ENCODE results near the gene XRRA1.
"Not testable (repeated sequence)": the region's sequence is repeated elsewhere in the genome, so short reads cannot be mapped to it uniquely, and the experiment has no call there.

Gene XRRA1

DNA sequence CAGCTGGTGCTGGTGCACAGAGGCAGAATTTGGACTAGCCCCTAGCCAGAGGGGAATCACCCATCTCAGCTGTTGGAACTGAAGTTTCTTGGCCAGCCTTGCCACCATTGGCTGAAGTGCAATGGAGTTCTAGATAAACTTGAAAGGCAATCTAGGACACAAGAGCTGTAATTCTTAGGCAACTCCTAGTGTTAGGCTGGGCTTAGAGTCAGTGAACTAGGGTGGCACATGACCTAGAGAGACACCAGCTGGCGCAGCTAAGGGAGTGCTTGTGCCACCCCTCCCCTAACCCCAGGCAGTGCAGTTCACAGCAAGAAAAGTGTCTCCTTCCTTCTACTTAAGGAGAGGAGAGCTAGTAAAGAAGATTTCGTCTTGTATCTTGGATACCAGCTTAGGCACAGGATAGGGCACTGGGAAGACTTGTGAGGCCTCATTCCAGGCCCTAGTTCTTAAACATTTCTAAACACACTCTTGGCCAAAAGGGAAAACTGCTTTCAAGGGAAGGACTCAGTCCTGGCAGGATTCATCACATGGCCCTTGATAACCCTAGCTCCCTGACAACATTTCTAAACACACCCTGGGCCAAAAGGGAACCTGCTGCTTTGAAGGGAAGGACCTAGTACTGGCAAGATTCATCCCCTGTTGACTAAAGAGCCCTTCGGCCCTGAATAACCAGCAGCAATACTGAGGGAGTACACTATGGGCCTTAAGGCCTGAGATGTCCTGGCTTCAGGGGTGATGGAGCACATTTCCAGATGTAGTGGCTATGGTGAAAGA lies 53.4 kb downstream of the XRRA1 start:
- Histone ChIP-seq H3K27me3 (ENCODE audit: control insufficient read depth, insufficient read depth, low read length) (no peaks in the 10 kb centered on the region), H3K9ac (ENCODE audit: low read depth, low read length) (no peak overlapping the region), H3K27ac (ENCODE audit: low read depth, low read length) (no peak overlapping the region), H3K4me3 (ENCODE audit: low read depth, low read length) (no peak overlapping the region), H3K9me3 (ENCODE audit: control insufficient read depth, insufficient read depth, low read length) (peaks cover 13% of the 10 kb centered on the region), H3K36me3 (ENCODE audit: control insufficient read depth, insufficient read depth, low read length) (no peaks in the 10 kb centered on the region), H3K4me1 (ENCODE audit: control insufficient read depth, insufficient read depth, low read length) (no peaks in the 10 kb centered on the region)

DNA sequence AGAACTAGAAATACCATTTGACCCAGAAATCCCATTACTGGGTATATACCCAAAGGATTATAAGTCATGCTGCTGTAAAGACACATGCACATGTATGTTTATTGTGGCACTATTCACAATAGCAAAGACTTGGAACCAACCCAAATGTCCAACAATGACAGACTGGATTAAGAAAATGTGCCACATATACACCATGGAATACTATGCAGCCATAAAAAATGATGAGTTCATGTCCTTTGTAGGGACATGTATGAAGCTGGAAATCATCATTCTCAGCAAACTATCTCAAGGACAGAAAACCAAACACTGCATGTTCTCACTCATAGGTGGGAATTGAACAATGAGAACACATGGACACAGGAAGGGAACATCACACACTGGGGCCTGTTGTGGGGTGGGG lies 55.9 kb downstream of the XRRA1 start:
- not testable (repeated sequence) for H3K36me3 ChIP-seq (ENCODE audit: control insufficient read depth, insufficient read depth, low read length); H3K4me1 ChIP-seq (ENCODE audit: control insufficient read depth, insufficient read depth, low read length); H3K27me3 ChIP-seq (ENCODE audit: control insufficient read depth, insufficient read depth, low read length); H3K27ac ChIP-seq (ENCODE audit: low read depth, low read length); H3K9ac ChIP-seq (ENCODE audit: low read depth, low read length); H3K4me3 ChIP-seq (ENCODE audit: low read depth, low read length); H3K9me3 ChIP-seq (ENCODE audit: control insufficient read depth, insufficient read depth, low read length)

DNA sequence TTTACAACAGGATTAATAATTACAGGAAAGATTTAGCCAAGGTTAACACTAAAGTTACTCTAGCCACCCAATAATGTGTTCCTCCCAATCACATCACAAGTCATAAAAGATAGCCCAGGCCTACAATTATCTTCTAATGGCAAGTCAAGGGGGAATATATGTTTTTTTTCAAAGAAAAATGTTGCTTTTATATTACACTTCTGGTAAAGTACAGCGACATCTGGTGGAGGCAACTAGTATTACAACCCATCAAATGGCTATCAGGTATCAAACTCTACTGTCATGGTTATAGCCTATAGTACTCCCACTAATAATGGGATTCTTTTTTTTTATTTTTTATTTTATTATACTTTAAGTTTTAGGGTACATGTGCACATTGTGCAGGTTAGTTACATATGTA lies 71.8 kb downstream of the XRRA1 start:
- Histone ChIP-seq H3K9ac (ENCODE audit: low read depth, low read length) (no peak overlapping the region), H3K27me3 (ENCODE audit: control insufficient read depth, insufficient read depth, low read length) (no peaks in the 10 kb centered on the region), H3K9me3 (ENCODE audit: control insufficient read depth, insufficient read depth, low read length) (peaks cover 11% of the 10 kb centered on the region), H3K36me3 (ENCODE audit: control insufficient read depth, insufficient read depth, low read length) (peaks cover 14% of the 10 kb centered on the region), H3K4me1 (ENCODE audit: control insufficient read depth, insufficient read depth, low read length) (no peaks in the 10 kb centered on the region), H3K4me3 (ENCODE audit: low read depth, low read length) (no peak overlapping the region), H3K27ac (ENCODE audit: low read depth, low read length) (no peak overlapping the region)

DNA sequence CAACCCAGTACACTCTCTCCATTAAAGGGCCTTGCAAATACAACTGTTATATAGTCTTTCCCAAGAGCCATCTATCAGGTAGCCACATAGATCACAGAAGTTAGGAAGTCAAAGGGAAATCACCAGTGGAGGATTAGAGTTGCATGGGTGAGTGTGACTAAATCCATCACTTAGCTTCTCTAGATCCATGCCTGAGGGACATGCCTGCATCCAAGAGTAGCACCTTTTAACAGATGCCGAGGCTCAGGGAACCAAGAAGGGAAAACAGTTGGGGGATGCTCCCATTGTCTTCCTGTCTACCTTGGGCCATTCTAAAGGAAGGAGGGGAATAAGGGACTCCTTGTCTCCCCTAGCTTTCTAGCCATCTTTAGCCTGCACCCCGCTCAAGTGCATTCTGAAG lies 77.9 kb downstream of the XRRA1 start:
- Histone ChIP-seq H3K9ac (ENCODE audit: low read depth, low read length) (no peak overlapping the region), H3K27ac (ENCODE audit: low read depth, low read length) (no peak overlapping the region), H3K27me3 (ENCODE audit: control insufficient read depth, insufficient read depth, low read length) (no peaks in the 10 kb centered on the region), H3K36me3 (ENCODE audit: control insufficient read depth, insufficient read depth, low read length) (peaks cover 20% of the 10 kb centered on the region), H3K4me1 (ENCODE audit: control insufficient read depth, insufficient read depth, low read length) (no peaks in the 10 kb centered on the region), H3K9me3 (ENCODE audit: control insufficient read depth, insufficient read depth, low read length) (peaks cover 62% of the 10 kb centered on the region), H3K4me3 (ENCODE audit: low read depth, low read length) (no peak overlapping the region)

DNA sequence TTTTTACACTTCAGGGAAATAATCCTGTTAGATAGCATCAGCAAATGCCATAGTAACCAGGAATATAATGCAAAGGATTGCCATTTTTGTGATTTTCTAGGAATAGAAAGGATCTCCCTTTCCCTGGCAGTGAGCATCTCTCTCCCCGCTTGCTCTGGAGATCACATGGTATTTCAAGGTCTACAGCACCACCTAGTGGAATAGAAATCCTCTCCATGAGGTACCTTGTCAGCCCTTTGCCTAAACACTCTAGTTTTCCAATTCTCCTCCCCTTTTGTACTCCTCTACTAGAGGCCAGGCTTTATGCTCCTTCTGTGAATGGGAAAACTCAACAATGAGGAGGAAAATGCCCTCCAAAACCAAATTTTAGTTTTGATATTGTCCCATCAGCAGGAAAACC lies 78.4 kb downstream of the XRRA1 start:
- H3K4me3 ChIP-seq (ENCODE audit: low read depth, low read length) = no peak overlapping the region
- H3K36me3 ChIP-seq (ENCODE audit: control insufficient read depth, insufficient read depth, low read length) = peaks cover 15% of the 10 kb centered on the region
- no peaks in the 10 kb centered on the region for H3K4me1 ChIP-seq (ENCODE audit: control insufficient read depth, insufficient read depth, low read length)
- H3K9ac ChIP-seq (ENCODE audit: low read depth, low read length) = no peak overlapping the region
- no peaks in the 10 kb centered on the region for H3K27me3 ChIP-seq (ENCODE audit: control insufficient read depth, insufficient read depth, low read length)
- H3K27ac ChIP-seq (ENCODE audit: low read depth, low read length) = no peak overlapping the region
- peaks cover 68% of the 10 kb centered on the region for H3K9me3 ChIP-seq (ENCODE audit: control insufficient read depth, insufficient read depth, low read length)

DNA sequence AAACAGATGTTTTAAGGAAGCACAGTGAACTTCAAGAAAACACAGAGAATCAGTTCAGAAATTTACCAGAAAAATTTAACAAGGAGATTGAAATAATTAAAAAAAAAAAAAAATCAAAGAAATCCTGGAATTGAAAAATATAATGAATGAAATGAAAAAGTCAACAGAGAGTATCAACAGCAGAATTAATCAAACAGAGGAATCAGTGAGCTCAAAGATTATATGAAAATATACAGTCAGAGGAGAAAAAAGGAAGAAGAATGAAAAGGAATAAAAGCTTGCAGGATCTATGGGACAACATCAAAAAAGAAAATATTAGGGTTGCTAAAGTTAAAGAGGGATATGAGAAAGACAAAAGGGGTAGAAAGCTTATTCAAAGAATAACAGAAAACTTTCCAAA lies 82.3 kb downstream of the XRRA1 start:
- H3K36me3 ChIP-seq (ENCODE audit: control insufficient read depth, insufficient read depth, low read length) = peaks cover 30% of the 10 kb centered on the region
- no peak overlapping the region for H3K9ac ChIP-seq (ENCODE audit: low read depth, low read length)
- H3K27me3 ChIP-seq (ENCODE audit: control insufficient read depth, insufficient read depth, low read length) = no peaks in the 10 kb centered on the region
- H3K4me1 ChIP-seq (ENCODE audit: control insufficient read depth, insufficient read depth, low read length) = 0 out of 2 replicates have a peak, but pooled peaks cover 4% of the 10 kb centered on the region
- no peak overlapping the region for H3K4me3 ChIP-seq (ENCODE audit: low read depth, low read length)
- no peak overlapping the region for H3K27ac ChIP-seq (ENCODE audit: low read depth, low read length)
- peaks cover 72% of the 10 kb centered on the region for H3K9me3 ChIP-seq (ENCODE audit: control insufficient read depth, insufficient read depth, low read length)

DNA sequence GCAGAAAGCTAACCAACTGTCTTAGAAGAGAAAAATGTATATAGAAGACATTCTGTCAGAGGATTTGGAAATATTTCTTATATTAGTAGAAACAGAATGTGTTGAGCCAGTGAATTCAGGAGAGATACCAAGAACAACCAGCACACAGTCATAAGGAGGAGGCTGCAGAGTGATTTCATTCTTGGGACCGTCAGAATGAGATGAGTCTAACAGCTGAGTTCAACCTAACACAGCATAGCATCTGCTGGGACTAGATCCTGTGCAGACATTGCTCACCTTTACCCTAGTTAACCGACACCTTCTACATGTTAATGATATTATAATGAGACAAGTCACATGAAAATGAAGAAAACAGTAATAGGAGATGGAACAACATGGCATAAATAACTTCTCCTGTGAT lies 85.5 kb downstream of the XRRA1 start:
- 0 out of 2 replicates have a peak, but pooled peaks cover 4% of the 10 kb centered on the region for H3K4me1 ChIP-seq (ENCODE audit: control insufficient read depth, insufficient read depth, low read length)
- peaks cover 57% of the 10 kb centered on the region for H3K9me3 ChIP-seq (ENCODE audit: control insufficient read depth, insufficient read depth, low read length)
- no peaks in the 10 kb centered on the region for H3K27me3 ChIP-seq (ENCODE audit: control insufficient read depth, insufficient read depth, low read length)
- H3K27ac ChIP-seq (ENCODE audit: low read depth, low read length) = no peak overlapping the region
- no peak overlapping the region for H3K4me3 ChIP-seq (ENCODE audit: low read depth, low read length)
- H3K9ac ChIP-seq (ENCODE audit: low read depth, low read length) = no peak overlapping the region
- peaks cover 38% of the 10 kb centered on the region for H3K36me3 ChIP-seq (ENCODE audit: control insufficient read depth, insufficient read depth, low read length)

DNA sequence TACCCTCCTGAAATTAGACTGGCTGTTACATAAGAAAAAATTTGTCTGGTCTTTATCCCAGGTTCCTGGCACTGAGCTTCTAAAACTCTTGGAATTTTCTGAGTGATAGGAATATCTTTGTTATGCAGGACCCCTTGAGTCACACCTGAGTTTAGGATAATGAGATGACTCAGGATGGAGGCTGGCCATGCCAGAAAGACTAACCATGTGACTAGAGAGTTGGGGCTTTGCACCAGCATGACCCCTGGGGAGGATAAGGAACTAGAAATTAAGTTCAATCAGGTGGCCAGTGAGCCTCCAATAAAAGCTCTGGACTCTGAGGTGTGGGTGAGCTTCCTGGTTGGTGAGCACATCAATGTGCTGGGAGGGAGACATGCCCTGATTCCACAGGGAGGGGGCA lies 88.1 kb downstream of the XRRA1 start:
- Histone ChIP-seq H3K27ac (ENCODE audit: low read depth, low read length) (no peak overlapping the region), H3K36me3 (ENCODE audit: control insufficient read depth, insufficient read depth, low read length) (peaks cover 47% of the 10 kb centered on the region), H3K27me3 (ENCODE audit: control insufficient read depth, insufficient read depth, low read length) (no peaks in the 10 kb centered on the region), H3K9me3 (ENCODE audit: control insufficient read depth, insufficient read depth, low read length) (peaks cover 31% of the 10 kb centered on the region), H3K4me3 (ENCODE audit: low read depth, low read length) (no peak overlapping the region), H3K9ac (ENCODE audit: low read depth, low read length) (no peak overlapping the region), H3K4me1 (ENCODE audit: control insufficient read depth, insufficient read depth, low read length) (0 out of 2 replicates have a peak, but pooled peaks cover 4% of the 10 kb centered on the region)

DNA sequence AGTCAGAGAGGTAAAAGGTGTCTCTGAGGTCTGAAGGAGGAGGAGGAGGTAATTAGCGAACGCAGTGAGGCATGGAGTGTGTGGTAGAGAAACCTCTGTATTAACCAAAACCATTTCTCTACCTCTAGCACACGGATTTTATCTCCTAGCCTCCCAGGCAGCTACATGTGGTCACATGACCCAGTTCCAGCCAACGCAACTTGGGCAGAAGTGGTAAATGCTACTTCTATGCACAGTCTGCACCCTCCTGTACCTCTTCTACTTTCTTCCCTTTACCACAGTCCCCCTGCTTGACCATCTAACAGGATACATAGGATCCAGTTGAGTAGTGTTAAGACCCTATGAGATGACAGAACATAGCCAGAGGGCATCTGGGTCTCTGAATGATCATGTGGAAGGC lies 95.7 kb downstream of the XRRA1 start:
- Histone ChIP-seq H3K27me3 (ENCODE audit: control insufficient read depth, insufficient read depth, low read length) (no peaks in the 10 kb centered on the region), H3K4me3 (ENCODE audit: low read depth, low read length) (no peak overlapping the region), H3K9me3 (ENCODE audit: control insufficient read depth, insufficient read depth, low read length) (no peaks in the 10 kb centered on the region), H3K27ac (ENCODE audit: low read depth, low read length) (no peak overlapping the region), H3K4me1 (ENCODE audit: control insufficient read depth, insufficient read depth, low read length) (peaks cover 17% of the 10 kb centered on the region), H3K9ac (ENCODE audit: low read depth, low read length) (no peak overlapping the region), H3K36me3 (ENCODE audit: control insufficient read depth, insufficient read depth, low read length) (peaks cover 31% of the 10 kb centered on the region)

DNA sequence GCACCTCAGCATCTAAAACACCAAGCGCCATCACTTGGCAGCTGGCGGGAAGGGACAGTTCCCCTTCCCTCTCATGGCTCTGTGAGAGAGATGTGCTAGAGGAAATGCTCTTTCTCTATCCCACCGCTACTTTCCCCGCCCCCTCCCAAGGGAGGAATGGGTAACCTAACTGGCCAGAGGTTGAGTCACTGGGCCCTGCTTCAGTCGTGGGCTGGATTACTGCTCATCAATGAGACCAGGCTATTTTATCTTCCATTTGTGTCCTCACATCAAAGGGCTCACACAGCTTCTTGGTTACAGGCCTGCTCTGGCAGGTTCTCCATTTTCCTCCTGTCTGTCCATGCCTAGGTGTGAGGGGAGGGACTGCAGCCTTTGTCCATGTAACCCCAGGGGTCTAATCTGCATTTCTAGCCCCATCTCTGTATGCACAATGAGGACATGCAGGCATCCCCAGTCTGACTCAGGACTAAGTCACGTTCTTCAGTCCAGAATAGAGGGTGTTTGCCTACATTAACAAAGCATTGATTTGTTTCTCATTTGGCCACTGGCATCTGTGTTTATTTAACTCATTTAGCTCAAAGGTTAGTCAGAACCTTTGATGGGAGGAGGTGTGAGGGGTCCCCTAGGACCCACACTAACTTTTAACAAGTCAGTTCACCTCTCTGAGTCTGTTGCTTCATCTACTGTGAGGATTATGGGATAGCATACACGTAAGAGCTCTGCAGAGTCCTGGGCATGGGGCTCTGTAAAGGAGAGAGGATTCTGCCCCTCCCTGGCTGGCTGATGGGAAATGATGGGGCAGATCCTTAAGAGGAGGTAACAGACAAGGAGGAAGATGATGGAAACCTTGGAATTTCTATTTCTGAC lies 99.1 kb downstream of the XRRA1 start:
- H3K9me3 ChIP-seq (ENCODE audit: control insufficient read depth, insufficient read depth, low read length) = no peaks in the 10 kb centered on the region
- peaks cover 33% of the 10 kb centered on the region for H3K36me3 ChIP-seq (ENCODE audit: control insufficient read depth, insufficient read depth, low read length)
- H3K4me3 ChIP-seq (ENCODE audit: low read depth, low read length) = no peak overlapping the region; the same call in 1 of the 2 replicates
- peak overlapping the region; percentile 19 for H3K9ac ChIP-seq (ENCODE audit: low read depth, low read length)
- H3K4me1 ChIP-seq (ENCODE audit: control insufficient read depth, insufficient read depth, low read length) = peaks cover 17% of the 10 kb centered on the region
- H3K27ac ChIP-seq (ENCODE audit: low read depth, low read length) = peak overlapping the region; percentile 95
- no peaks in the 10 kb centered on the region for H3K27me3 ChIP-seq (ENCODE audit: control insufficient read depth, insufficient read depth, low read length)

DNA sequence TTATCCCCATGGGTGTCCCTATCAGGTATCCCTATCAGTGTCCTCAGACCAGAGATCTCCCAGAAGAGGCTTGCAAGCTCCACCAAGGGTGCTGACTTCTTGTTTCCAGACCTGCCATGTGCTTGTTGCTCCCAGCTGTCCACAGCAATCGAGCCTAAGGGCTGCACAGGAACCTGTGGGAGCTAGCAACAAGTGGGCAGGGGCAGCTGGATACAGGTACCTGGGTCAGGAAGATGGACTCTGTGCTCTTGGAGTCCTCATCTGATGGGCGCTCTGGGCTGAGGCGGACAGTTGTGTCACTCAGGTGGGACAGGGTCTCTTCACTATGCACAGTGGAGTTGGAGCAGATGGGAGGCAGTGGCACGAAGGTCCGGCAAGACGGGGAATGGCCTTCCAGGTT lies 101.0 kb downstream of the XRRA1 start:
- Histone ChIP-seq H3K27me3 (ENCODE audit: control insufficient read depth, insufficient read depth, low read length) (no peaks in the 10 kb centered on the region), H3K4me3 (ENCODE audit: low read depth, low read length) (no peak overlapping the region), H3K9me3 (ENCODE audit: control insufficient read depth, insufficient read depth, low read length) (no peaks in the 10 kb centered on the region), H3K4me1 (ENCODE audit: control insufficient read depth, insufficient read depth, low read length) (peaks cover 17% of the 10 kb centered on the region), H3K36me3 (ENCODE audit: control insufficient read depth, insufficient read depth, low read length) (peaks cover 46% of the 10 kb centered on the region), H3K27ac (ENCODE audit: low read depth, low read length) (no peak overlapping the region), H3K9ac (ENCODE audit: low read depth, low read length) (no peak overlapping the region)

All from HUES48 (cell line).